OCI-LY3 (cell line): ENCODE data around the gene RSAD1.

Experiments used
- H2AFZ ChIP-seq: fragments of 200-600, 300-600 bp; shearing (Covaris generic); 2 replicates; pipeline ENCODE4 v1.6.0; 2014; ENCODE audit warnings: antibody characterized with exemption, low read depth, low read length
- H3K27ac ChIP-seq: fragments of 200-600, 300-600 bp; sonication (generic); 2 replicates; pipeline ENCODE4 v1.5.1; 2014; ENCODE audit warnings: mild to moderate bottlenecking, low read length, moderate library complexity, mixed read lengths
- H3K27me3 ChIP-seq: fragments of 200-600, 300-600 bp; sonication (generic); 2 replicates; pipeline ENCODE4 v1.6.1; 2014; ENCODE audit warnings: low read depth, low read length, mixed read lengths
- H3K36me3 ChIP-seq: fragments of 200-600, 300-600 bp; sonication (generic); replicated peaks from 2 replicates; pipeline ENCODE3; 2014; ENCODE audit warnings: low read depth, low read length, mixed read lengths
- H3K4me1 ChIP-seq: fragments of 300-600, 200-600 bp; sonication (generic); 2 replicates; pipeline ENCODE4 v1.6.1; 2014; ENCODE audit warnings: low read length, mixed read lengths
- H3K4me2 ChIP-seq: fragments of 200-600, 300-600 bp; sonication (generic); 2 replicates; pipeline ENCODE4 v1.6.1; 2014; ENCODE audit warnings: low read length, mixed read lengths
- H3K4me3 ChIP-seq: fragments of 300-600, 200-600 bp; sonication (generic); 2 replicates; pipeline ENCODE4 v1.5.1; 2014; ENCODE audit warnings: antibody characterized with exemption, mild to moderate bottlenecking, low read length, moderate library complexity
- H3K79me2 ChIP-seq: fragments of 300-600, 200-600 bp; shearing (Covaris generic); 2 replicates; pipeline ENCODE4 v1.6.1; 2014; ENCODE audit warnings: mild to moderate bottlenecking, low read length, mixed read lengths
- H3K9ac ChIP-seq: fragments of 300-600, 200-600 bp; shearing (Covaris generic); 2 replicates; pipeline ENCODE4 v1.6.0; 2014; ENCODE audit warnings: mild to moderate bottlenecking, low read length, moderate library complexity
- H3K9me3 ChIP-seq: fragments of 200-600, 300-600 bp; shearing (Covaris generic); 2 replicates; pipeline ENCODE4 v1.6.1; 2014; ENCODE audit warnings: low read length, mixed read lengths; ENCODE audit not compliant: insufficient read depth
- H4K20me1 ChIP-seq: fragments of 200-600, 300-600 bp; sonication (generic); 2 replicates; pipeline ENCODE4 v1.6.1; 2016; ENCODE audit warnings: low read length, mixed read lengths; ENCODE audit not compliant: insufficient read depth
- CTCF ChIP-seq: fragments of 200-600, 300-600 bp; sonication (generic); IDR thresholded peaks from 2 replicates; pipeline ENCODE4 v1.5.1; 2014; ENCODE audit warnings: antibody characterized with exemption, low read length, low read depth
- EZH2phosphoT487 ChIP-seq: fragments of 200-600 bp; shearing (Covaris generic); IDR thresholded peaks from 2 replicates; pipeline ENCODE4 v1.6.1; 2018; ENCODE audit warnings: antibody characterized with exemption, mixed run types, low read depth

Gene RSAD1

GRCh38 chr17:50465635-50466034 lies 13.0 kb upstream of the RSAD1 start:
- TF ChIP-seq EZH2phosphoT487 (no peak), CTCF (no peak)
- no peaks in the 10 kb centered on the region for H3K27me3 ChIP-seq

GRCh38 chr17:50466371-50467113 lies 12.1 kb upstream of the RSAD1 start:
- no peak overlapping the region for H3K27ac ChIP-seq
- TF ChIP-seq EZH2phosphoT487 (no peak), CTCF (no peak)
- no peak overlapping the region for H3K4me3 ChIP-seq
- H4K20me1 ChIP-seq, result no peaks in the 10 kb centered on the region
- no peaks in the 10 kb centered on the region for H3K9me3 ChIP-seq
- no peaks in the 10 kb centered on the region for H3K79me2 ChIP-seq
- no peaks in the 10 kb centered on the region for H3K27me3 ChIP-seq
- no peak overlapping the region for H3K4me2 ChIP-seq
- no peak overlapping the region for H2AFZ ChIP-seq
- peaks cover 7% of the 10 kb centered on the region; the same call in 1 of the 2 replicates for H3K4me1 ChIP-seq
- no peak overlapping the region for H3K9ac ChIP-seq
- H3K36me3 ChIP-seq, result no peaks in the 10 kb centered on the region

More at GRCh38 chr17:50465635-50466034, 13.0 kb upstream of the RSAD1 start:
- Histone ChIP-seq H3K36me3 (no peaks in the 10 kb centered on the region), H3K9me3 (no peaks in the 10 kb centered on the region), H3K79me2 (no peaks in the 10 kb centered on the region), H3K4me1 (peaks cover 7% of the 10 kb centered on the region; the same call in 1 of the 2 replicates), H3K4me3 (no peak overlapping the region), H2AFZ (no peak overlapping the region), H4K20me1 (no peaks in the 10 kb centered on the region), H3K9ac (no peak overlapping the region), H3K27ac (no peak overlapping the region), H3K4me2 (no peak overlapping the region)

- Histone ChIP-seq H3K36me3 (no peaks in the 10 kb centered on the region), H3K4me2 (no peak overlapping the region), H4K20me1 (no peaks in the 10 kb centered on the region), H3K27ac (no peak overlapping the region), H3K4me1 (peaks cover 7% of the 10 kb centered on the region; the same call in 1 of the 2 replicates), H3K9me3 (no peaks in the 10 kb centered on the region), H3K79me2 (no peaks in the 10 kb centered on the region), H3K27me3 (no peaks in the 10 kb centered on the region), H2AFZ (no peak overlapping the region), H3K9ac (no peak overlapping the region), H3K4me3 (no peak overlapping the region)
- TF ChIP-seq CTCF, result no peak
- TF ChIP-seq EZH2phosphoT487, result no peak
These were observed 11.4 kb upstream of the RSAD1 start for GRCh38 chr17:50467114-50467854.

GRCh38 chr17:50467855-50468303 lies 10.8 kb upstream of the RSAD1 start:
- Histone ChIP-seq H3K4me2 (no peak overlapping the region), H3K36me3 (no peaks in the 10 kb centered on the region), H3K9ac (no peak overlapping the region), H4K20me1 (no peaks in the 10 kb centered on the region), H3K4me3 (no peak overlapping the region), H3K27me3 (no peaks in the 10 kb centered on the region), H3K27ac (no peak overlapping the region), H3K9me3 (no peaks in the 10 kb centered on the region), H2AFZ (no peak overlapping the region), H3K4me1 (peaks cover 7% of the 10 kb centered on the region; the same call in 1 of the 2 replicates), H3K79me2 (no peaks in the 10 kb centered on the region)
- no peak for TF ChIP-seq CTCF
- no peak for TF ChIP-seq EZH2phosphoT487
